MCF 10A (cell line): ENCODE results near the gene MFSD11. TPM values are rescaled to one million over a fixed set of nuclear protein-coding genes. Genes with fewer than 3 reads are reported as not detected.

Experiments
- BruUV-seq: library from RNA; stranded (reverse); fragments of 400-500 nt; replicated peaks from 2 replicates; lab custom pipeline; 2021; lab: Mats Ljungman, UMichigan
- CTCF ChIA-PET: fragments of 300-600 bp; sonication (Branson Sonifier 250); formaldehyde crosslinking; extraction: SDS; loops from one replicate; lab custom pipeline; 2021; ENCODE audit warnings: antibody characterized with exemption, inconsistent platforms; lab: Yijun Ruan, JAX
- POLR2A ChIA-PET: fragments of 300-600, 350-650 bp; sonication (Branson Sonifier 250); formaldehyde crosslinking; extraction: SDS; loops from one replicate; lab custom pipeline; 2020; ENCODE audit warnings: antibody characterized with exemption, inconsistent platforms; lab: Yijun Ruan, JAX
- DNase-seq: peaks from one replicate; pipeline ENCODE4 v3.0.0-alpha.2; 2018; ENCODE audit not compliant: unreplicated experiment
- H3K27ac Mint-ChIP-seq: one replicate; pipeline ENCODE4 v1.8.0; 2022; ENCODE audit warnings: mild to moderate bottlenecking, low read depth, mixed read lengths; ENCODE audit not compliant: unreplicated experiment
- H3K27me3 Mint-ChIP-seq: one replicate; pipeline ENCODE4 v1.8.0; 2022; ENCODE audit warnings: mixed read lengths; ENCODE audit not compliant: insufficient read depth, unreplicated experiment
- H3K36me3 Mint-ChIP-seq: one replicate; pipeline ENCODE4 v1.8.0; 2022; ENCODE audit warnings: mild to moderate bottlenecking, moderate library complexity, mixed read lengths; ENCODE audit not compliant: insufficient read depth, unreplicated experiment
- H3K4me1 Mint-ChIP-seq: one replicate; pipeline ENCODE4 v1.8.0; 2022; ENCODE audit warnings: mixed read lengths; ENCODE audit not compliant: insufficient read depth, unreplicated experiment
- H3K4me3 Mint-ChIP-seq: one replicate; pipeline ENCODE4 v1.8.0; 2022; ENCODE audit warnings: mild to moderate bottlenecking, moderate library complexity, mixed read lengths; ENCODE audit not compliant: unreplicated experiment
- H3K9me3 Mint-ChIP-seq: one replicate; pipeline ENCODE4 v1.8.0; 2022; ENCODE audit warnings: mixed read lengths; ENCODE audit not compliant: unreplicated experiment
- CTCF ChIP-seq: fragments of 200-600 bp; IDR thresholded peaks from one replicate; pipeline ENCODE4 v1.8.0; 2022; ENCODE audit warnings: antibody characterized with exemption, mild to moderate bottlenecking; ENCODE audit not compliant: unreplicated experiment
- intact Hi-C: fragments of 100-400 bp; cut with micrococcal nuclease; formaldehyde crosslinking; loops from 2 replicates; pipeline ENCODE4 v1.14.1; 2022
- microRNA-seq: library from miRNA; unstranded; fragments of <30 nt; microRNA quantifications from one replicate; pipeline ENCODE4 v1.2.0, GENCODE V29; 2022
- total RNA-seq: library from RNA; stranded (reverse); gene quantifications from 2 replicates; pipeline ENCODE4 v1.2.3, GENCODE V29; 2022

Gene MFSD11
- total RNA-seq, 1 experiment from 2014 or later = 11.6 TPM

DNA sequence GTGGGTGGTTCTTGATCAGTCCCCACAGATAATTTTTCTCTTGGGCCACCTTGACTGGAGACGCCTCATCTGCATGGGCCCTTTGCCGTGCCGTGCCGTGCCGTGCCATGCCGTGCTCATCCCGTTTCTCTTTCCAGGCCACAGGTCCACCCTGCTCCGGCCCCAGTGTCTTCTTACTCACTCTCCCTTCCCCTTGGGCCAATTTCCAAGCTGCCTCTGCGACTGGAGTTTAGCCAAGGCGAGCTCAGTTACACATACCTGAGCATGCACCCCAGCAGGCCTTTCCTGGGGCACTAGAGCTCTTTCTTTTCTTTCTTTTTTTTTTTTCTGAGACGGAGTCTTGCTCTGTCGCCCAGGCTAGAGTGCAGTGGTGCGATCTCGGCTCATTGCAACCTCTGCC is 89.8 kb downstream of the MFSD11 start:
- CTCF ChIA-PET = interaction anchor here (0.5 to 2.3 kb wide), 4 partner anchors 9 to 229 kb away, joined by 4 to 8 read pairs (median 5); no protein-coding TSS in a partner anchor
- no TSS peak for BruUV-seq
- H3K27me3 Mint-ChIP-seq = peaks cover 15% of the 10 kb centered on the region
- no peaks in the 10 kb centered on the region for H3K9me3 Mint-ChIP-seq
- DNase-seq = peak; percentile 41
- peaks cover 10% of the 10 kb centered on the region for H3K4me1 Mint-ChIP-seq
- intact Hi-C loops = no loop called here
- POLR2A ChIA-PET = interaction anchor here (0.7 kb wide), 1 partner anchor 92 kb away, joined by 3 read pairs; no protein-coding TSS in a partner anchor
- TF ChIP-seq CTCF = no peak
- H3K36me3 Mint-ChIP-seq = no peaks in the 10 kb centered on the region
- H3K27ac Mint-ChIP-seq = no peak overlapping the region
- no peak overlapping the region for H3K4me3 Mint-ChIP-seq

Small RNA genes lying within 50 kb of the gene (microRNA-seq; reads per million reads assigned to microRNA genes)
- gene MIR636 = 2.0 reads per million, percentile 14 among the genes with 10 or more reads in this experiment

Other genes starting within 250 kb of the MFSD11 start
- 17.5 and 33.4 TPM in 2 replicates for gene RHBDF2, start 236.7 kb upstream of the MFSD11 start, total RNA-seq
- gene CYGB, start 200.4 kb upstream of the MFSD11 start, total RNA-seq = not detected in 2 replicates
- gene PRCD, start 198.1 kb upstream of the MFSD11 start, total RNA-seq = not detected in 2 replicates
- gene ST6GALNAC2, start 152.3 kb upstream of the MFSD11 start, total RNA-seq = 5.0 and 7.7 TPM in 2 replicates
- gene ST6GALNAC1, start 94.4 kb upstream of the MFSD11 start, total RNA-seq = not detected in 2 replicates
- gene MXRA7, start 27.2 kb upstream of the MFSD11 start, total RNA-seq = 33.6 and 35.1 TPM in 2 replicates
- 29.4 and 45.8 TPM in 2 replicates for gene JMJD6, start 11.5 kb upstream of the MFSD11 start, total RNA-seq
- gene METTL23, start 11.3 kb upstream of the MFSD11 start, total RNA-seq = 35.1 and 37.1 TPM in 2 replicates
- gene SRSF2, start 788 bp upstream of the MFSD11 start, total RNA-seq = 161 and 168 TPM in 2 replicates
- 1.3 and 1.7 TPM in 2 replicates for gene MGAT5B, start 130.3 kb downstream of the MFSD11 start, total RNA-seq